Testis (tissue), 3 donors: ENCODE results near the gene ADGRE1. TPM values are rescaled to one million over a fixed set of nuclear protein-coding genes. Genes with fewer than 3 reads are reported as not detected.

Experiments used
- DNase-seq: peaks from one replicate; pipeline ENCODE4 v3.0.0-alpha.2; 2019
- H3K27ac ChIP-seq, 2 donors: fragments of 200-600 bp; sonication (generic); one replicate each; pipeline ENCODE4 v1.5.1; 2019
- H3K27me3 ChIP-seq: fragments of 200-600 bp; sonication (generic); one replicate; pipeline ENCODE4 v1.5.1; 2019
- H3K36me3 ChIP-seq: fragments of 200-600 bp; sonication (generic); one replicate; pipeline ENCODE4 v1.5.1; 2017; ENCODE audit warnings: low read depth; ENCODE audit errors: missing control alignments
- H3K4me1 ChIP-seq: fragments of 200-600 bp; sonication (generic); one replicate; pipeline ENCODE4 v1.5.1; 2019
- H3K4me3 ChIP-seq, 2 donors: fragments of 200-600 bp; sonication (generic); one replicate each; pipeline ENCODE4 v1.5.1; 2017 to 2019
- H3K9me3 ChIP-seq: fragments of 200-600 bp; sonication (generic); one replicate; pipeline ENCODE4 v1.5.1; 2017
- CTCF ChIP-seq, 3 experiments: fragments of 450-650 bp in 2 of 3; fragments of 200-600 bp in 1 of 3; sonication (generic) in 1 of 3; IDR thresholded peaks; one replicate each; pipeline ENCODE4 v1.5.1; 2016 to 2019; ENCODE audit warnings: antibody characterized with exemption in 3 of 3, mild to moderate bottlenecking in 2 of 3, moderate library complexity in 1 of 3
- POLR2A ChIP-seq: fragments of 450-650 bp; IDR thresholded peaks from one replicate; pipeline ENCODE4 v1.6.1; 2017; ENCODE audit warnings: antibody characterized with exemption, mild to moderate bottlenecking, moderate library complexity
- WGBS, 2 donors: methylation state at CpG; one replicate each; pipeline ENCODE4 v1.1.5; 2018; 5-methylcytosine and 5-hydroxymethylcytosine counted together
- intact Hi-C: fragments of 100-400 bp; cut with DNase I; formaldehyde crosslinking; loops from one replicate; pipeline ENCODE4 v1.15.1; 2023; ENCODE audit warnings: low total_unique reads
- polyA plus RNA-seq: library from polyadenylated mRNA; stranded (reverse); fragments of 350-450 nt; fragmentation: Illumina TruSeq; extraction: RNeasy Lipid Tissue Mini Kit (QIAGEN cat#74804); gene quantifications from one replicate; pipeline ENCODE4 v1.2.3, GENCODE V29; 2014; ENCODE audit warnings: low read depth, low replicate concordance; ENCODE audit not compliant: insufficient read depth
- total RNA-seq, 2 donors: library from RNA; depleted of rRNA; stranded (reverse); fragments of >200 nt; gene quantifications; one replicate each; pipeline ENCODE4 v1.2.3, GENCODE V29; 2016

The ADGRE1 gene
- total and polyA plus RNA-seq, 3 donors from 2014 or later = 1.4 to 5.0 (median 1.5) TPM

GRCh38 chr19:6888967-6889366 lies 1.6 kb downstream of the ADGRE1 start:
- intact Hi-C loops = no loop called here
- no peak overlapping the region for H3K27ac ChIP-seq
- whole genome bisulfite sequencing, 2 donors = 92 to 96% methylated on average over 2 of the region's 2 CpGs

GRCh38 chr19:6890401-6890913 lies 3.1 kb downstream of the ADGRE1 start:
- 56 to 70% methylated on average over 3 of the region's 3 CpGs for WGBS, 2 donors
- no peaks in the 10 kb centered on the region for H3K27me3 ChIP-seq
- TF ChIP-seq CTCF (IDR thresholded peaks at IDR 0.05) = no peak
- TF ChIP-seq POLR2A = no peak
- no peak for DNase-seq
- H3K27ac ChIP-seq = no peak overlapping the region
- intact Hi-C loops = no loop called here
- H3K36me3 ChIP-seq = no peaks in the 10 kb centered on the region
- H3K4me3 ChIP-seq = no peak overlapping the region
- H3K4me1 ChIP-seq = no peaks in the 10 kb centered on the region
- no peaks in the 10 kb centered on the region for H3K9me3 ChIP-seq

More at GRCh38 chr19:6888967-6889366, 1.6 kb downstream of the ADGRE1 start:
- TF ChIP-seq CTCF (IDR thresholded peaks at IDR 0.05) (no peak), POLR2A (no peak)
- no peaks in the 10 kb centered on the region for H3K4me1 ChIP-seq
- no peaks in the 10 kb centered on the region for H3K36me3 ChIP-seq
- H3K27me3 ChIP-seq = no peaks in the 10 kb centered on the region
- no peak for DNase-seq
- no peak overlapping the region for H3K4me3 ChIP-seq
- no peaks in the 10 kb centered on the region for H3K9me3 ChIP-seq

- no peak for DNase-seq
- Histone ChIP-seq H3K27ac (no peak overlapping the region), H3K27me3 (no peaks in the 10 kb centered on the region), H3K4me3 (no peak overlapping the region), H3K4me1 (no peaks in the 10 kb centered on the region), H3K36me3 (no peaks in the 10 kb centered on the region), H3K9me3 (no peaks in the 10 kb centered on the region)
- TF ChIP-seq POLR2A (no peak), CTCF (IDR thresholded peaks at IDR 0.05) (no peak)
- 41 to 63% methylated on average over 8 of the region's 8 CpGs for WGBS, 2 donors
- intact Hi-C loops = no loop called here
Measured at GRCh38 chr19:6890938-6891337, 3.6 kb downstream of the ADGRE1 start.

GRCh38 chr19:6891761-6892385 lies 4.5 kb downstream of the ADGRE1 start:
- Histone ChIP-seq H3K9me3 (no peaks in the 10 kb centered on the region), H3K36me3 (no peaks in the 10 kb centered on the region), H3K27me3 (no peaks in the 10 kb centered on the region), H3K27ac (no peak overlapping the region), H3K4me3 (no peak overlapping the region), H3K4me1 (no peaks in the 10 kb centered on the region)
- WGBS, 2 donors = 64 to 76% methylated on average over 8 of the region's 8 CpGs
- no peak for TF ChIP-seq POLR2A
- TF ChIP-seq CTCF (IDR thresholded peaks at IDR 0.05) = no peak
- intact Hi-C loops = no loop called here
- no peak for DNase-seq

- Histone ChIP-seq H3K36me3 (no peaks in the 10 kb centered on the region), H3K9me3 (no peaks in the 10 kb centered on the region), H3K27me3 (no peaks in the 10 kb centered on the region), H3K4me3 (no peak overlapping the region), H3K4me1 (no peaks in the 10 kb centered on the region), H3K27ac (no peak overlapping the region)
- no peak for TF ChIP-seq CTCF (IDR thresholded peaks at IDR 0.05)
- no peak for TF ChIP-seq POLR2A
- intact Hi-C loops = no loop called here
- DNase-seq = no peak
- WGBS, 2 donors = 93 to 95% methylated on average over 1 of the region's 1 CpG
Measured at GRCh38 chr19:6894313-6894712, 6.9 kb downstream of the ADGRE1 start.
